Gastroesophageal sphincter (tissue), 4 donors: ENCODE measurements around the gene LORICRIN. TPM values are rescaled to one million over a fixed set of nuclear protein-coding genes. Genes with fewer than 3 reads are reported as not detected.

Experiments
- ATAC-seq: fragments of 150-250 bp; one replicate; pipeline ENCODE4 v1.9.1; 2016; ENCODE audit warnings: mild to moderate bottlenecking, moderate library complexity
- H3K27ac ChIP-seq, 4 donors: fragments of 200-600 bp; sonication (generic) in 3 of 4; 1 replicate in 3 of 4; 2 replicates in 1 of 4; pipeline ENCODE4 v1.5.1; 2016 to 2019
- H3K27me3 ChIP-seq: fragments of 200-600 bp; sonication (generic); one replicate; pipeline ENCODE4 v1.5.1; 2019
- H3K36me3 ChIP-seq, 2 donors: fragments of 200-600 bp; sonication (generic); one replicate each; pipeline ENCODE4 v1.5.1; 2019; ENCODE audit warnings: control low read depth in 1 of 2
- H3K4me1 ChIP-seq, 3 donors: fragments of 200-600 bp; sonication (generic); 1 replicate in 2 of 3; 2 replicates in 1 of 3; pipeline ENCODE4 v1.5.1; 2016 to 2019; ENCODE audit warnings: control low read depth in 2 of 3
- H3K4me3 ChIP-seq, 2 donors: fragments of 200-600 bp; sonication (generic); one replicate each; pipeline ENCODE4 v1.5.1; 2019; ENCODE audit warnings: mild to moderate bottlenecking in 1 of 2, moderate library complexity in 1 of 2
- H3K9me3 ChIP-seq, 3 donors: fragments of 200-600 bp; sonication (generic); one replicate each; pipeline ENCODE4 v1.5.1; 2017 to 2019; ENCODE audit warnings: control low read depth in 2 of 3
- EP300 ChIP-seq: sonication (generic); formaldehyde crosslinking; IDR thresholded peaks from one replicate; pipeline ENCODE4 v1.6.1; 2017; ENCODE audit warnings: antibody characterized with exemption, mild to moderate bottlenecking
- POLR2A ChIP-seq, 2 donors: fragments of 450-650 bp; IDR thresholded peaks; one replicate each; pipeline ENCODE4 v1.6.1; 2017; ENCODE audit warnings: antibody characterized with exemption in 2 of 2, mild to moderate bottlenecking in 2 of 2, moderate library complexity in 1 of 2
- POLR2AphosphoS5 ChIP-seq: sonication (generic); formaldehyde crosslinking; IDR thresholded peaks from one replicate; pipeline ENCODE4 v1.6.1; 2017; ENCODE audit warnings: antibody characterized with exemption
- WGBS, 2 donors: methylation state at CpG; one replicate each; pipeline ENCODE4 v1.1.5; 2018; ENCODE audit warnings: low coverage in 1 of 2; 5-methylcytosine and 5-hydroxymethylcytosine counted together
- total RNA-seq, 4 donors: library from RNA; depleted of rRNA; stranded (reverse); fragments of >200 nt; gene quantifications; one replicate each; pipeline ENCODE4 v1.1.0, GENCODE V29; 2016
- TF ChIP-seq, protein P1 (sequence below), 4 experiments: fragments of 200-600 bp in 2 of 4; fragments of 450-650 bp in 2 of 4; sonication (generic) in 1 of 4; IDR thresholded peaks; one replicate each; pipeline ENCODE4 v1.5.1; 2017 to 2019; ENCODE audit warnings: antibody characterized with exemption in 4 of 4, mild to moderate bottlenecking in 2 of 4, moderate library complexity in 2 of 4

The LORICRIN gene, protein sequence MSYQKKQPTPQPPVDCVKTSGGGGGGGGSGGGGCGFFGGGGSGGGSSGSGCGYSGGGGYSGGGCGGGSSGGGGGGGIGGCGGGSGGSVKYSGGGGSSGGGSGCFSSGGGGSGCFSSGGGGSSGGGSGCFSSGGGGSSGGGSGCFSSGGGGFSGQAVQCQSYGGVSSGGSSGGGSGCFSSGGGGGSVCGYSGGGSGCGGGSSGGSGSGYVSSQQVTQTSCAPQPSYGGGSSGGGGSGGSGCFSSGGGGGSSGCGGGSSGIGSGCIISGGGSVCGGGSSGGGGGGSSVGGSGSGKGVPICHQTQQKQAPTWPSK
- total RNA-seq = not detected

DNA sequence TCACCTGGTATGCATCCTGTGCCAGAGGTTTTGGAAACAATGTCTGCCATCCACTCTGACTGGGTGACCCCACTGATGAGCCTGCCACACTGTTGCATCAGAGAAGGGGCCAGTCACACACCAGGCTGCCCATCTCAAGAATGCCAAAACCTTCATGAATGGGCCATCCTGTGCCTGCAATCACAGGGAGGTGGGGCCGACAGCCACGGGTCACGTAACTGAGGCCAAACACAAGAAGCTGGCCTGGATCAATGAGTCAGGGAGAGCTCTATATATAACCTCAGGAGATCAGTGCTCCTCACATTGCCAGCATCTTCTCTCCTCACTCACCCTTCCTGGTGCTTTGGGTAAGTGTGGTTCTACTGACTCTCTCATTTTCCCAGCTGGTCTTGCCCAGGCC is at the start of gene LORICRIN:
Gene LORICRIN, plus strand, starts transcription at position 301 of the 400 bp plus-strand sequence. CDS start 1,263 bp downstream, outside the sequence.
- no peak for TF ChIP-seq POLR2AphosphoS5
- no peak for TF ChIP-seq EP300
- TF ChIP-seq POLR2A (IDR thresholded peaks at IDR 0.05) = no peak
- TF ChIP-seq, protein P1, sequence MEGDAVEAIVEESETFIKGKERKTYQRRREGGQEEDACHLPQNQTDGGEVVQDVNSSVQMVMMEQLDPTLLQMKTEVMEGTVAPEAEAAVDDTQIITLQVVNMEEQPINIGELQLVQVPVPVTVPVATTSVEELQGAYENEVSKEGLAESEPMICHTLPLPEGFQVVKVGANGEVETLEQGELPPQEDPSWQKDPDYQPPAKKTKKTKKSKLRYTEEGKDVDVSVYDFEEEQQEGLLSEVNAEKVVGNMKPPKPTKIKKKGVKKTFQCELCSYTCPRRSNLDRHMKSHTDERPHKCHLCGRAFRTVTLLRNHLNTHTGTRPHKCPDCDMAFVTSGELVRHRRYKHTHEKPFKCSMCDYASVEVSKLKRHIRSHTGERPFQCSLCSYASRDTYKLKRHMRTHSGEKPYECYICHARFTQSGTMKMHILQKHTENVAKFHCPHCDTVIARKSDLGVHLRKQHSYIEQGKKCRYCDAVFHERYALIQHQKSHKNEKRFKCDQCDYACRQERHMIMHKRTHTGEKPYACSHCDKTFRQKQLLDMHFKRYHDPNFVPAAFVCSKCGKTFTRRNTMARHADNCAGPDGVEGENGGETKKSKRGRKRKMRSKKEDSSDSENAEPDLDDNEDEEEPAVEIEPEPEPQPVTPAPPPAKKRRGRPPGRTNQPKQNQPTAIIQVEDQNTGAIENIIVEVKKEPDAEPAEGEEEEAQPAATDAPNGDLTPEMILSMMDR (IDR thresholded peaks at IDR 0.05) = no peak
- no peak within 1 kb of the TSS for H3K4me3 ChIP-seq
- WGBS, 2 donors = 92% methylated on average over 2 of the region's 3 CpGs; no CpG with 5 or more reads in 1 of the 2 donors

DNA sequence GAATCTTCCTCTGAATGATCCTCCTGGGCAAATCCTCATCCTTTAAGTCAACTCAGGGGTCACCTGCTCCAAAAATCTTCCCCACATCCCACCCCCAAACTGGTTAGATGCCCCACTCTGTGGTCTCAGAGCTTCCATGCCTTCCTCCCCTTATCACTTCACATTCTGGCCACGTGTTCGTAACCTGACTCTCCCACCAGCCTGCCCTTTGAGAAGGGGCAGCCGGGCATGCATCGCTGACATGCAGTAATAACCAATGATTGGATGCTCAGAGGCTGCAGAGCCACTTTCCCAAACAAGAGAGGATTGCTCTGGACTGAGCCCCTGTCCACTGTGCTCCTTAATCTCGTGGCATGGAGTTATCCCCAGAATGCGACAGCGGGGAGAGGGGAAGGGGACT is 49.3 kb upstream of the LORICRIN start:
- TF ChIP-seq EP300 (no peak), POLR2A (IDR thresholded peaks at IDR 0.05) (no peak), POLR2AphosphoS5 (no peak)
- TF ChIP-seq, protein P1 (IDR thresholded peaks at IDR 0.05) = no peak
- Histone ChIP-seq H3K9me3 (no peaks in the 10 kb centered on the region), H3K4me1 (no peaks in the 10 kb centered on the region), H3K4me3 (no peak overlapping the region), H3K27ac (no peak overlapping the region), H3K27me3 (peaks cover 4% of the 10 kb centered on the region), H3K36me3 (no peaks in the 10 kb centered on the region)
- 29 to 67% methylated on average over 4 of the region's 7 CpGs for WGBS, 2 donors
- ATAC-seq = no peak

More for the DNA sequence above, at the start of gene LORICRIN:
- Histone ChIP-seq H3K27me3 (peaks cover 59% of the 10 kb centered on the region), H3K27ac (no peak within 1 kb of the TSS), H3K4me1 (peaks cover 0 to 24% (median 7%) of the 10 kb centered on the region in 3 donors), H3K9me3 (no peaks in the 10 kb centered on the region), H3K36me3 (no peaks in the 10 kb centered on the region)
- ATAC-seq = no peak

DNA sequence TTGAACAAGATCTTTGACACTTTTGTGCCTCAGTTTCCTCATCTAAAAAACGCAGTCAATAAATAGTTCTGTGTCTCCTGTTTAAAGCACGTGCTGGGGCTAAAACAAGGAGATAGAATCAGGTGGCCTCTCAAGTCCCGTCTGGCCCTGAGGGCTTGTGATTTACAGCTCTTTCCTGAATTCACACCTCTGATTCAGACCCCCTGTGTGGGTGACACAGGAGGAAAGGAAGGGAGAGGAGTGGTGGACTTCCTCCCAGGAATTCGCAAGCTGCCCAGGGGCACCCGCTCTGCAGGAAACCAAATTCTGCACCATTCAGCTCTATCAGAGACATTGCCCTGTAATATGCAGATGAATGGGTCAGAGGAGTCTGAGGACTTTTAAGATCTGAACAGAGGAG is 47.3 kb upstream of the LORICRIN start:
- no peaks in the 10 kb centered on the region for H3K9me3 ChIP-seq
- no peaks in the 10 kb centered on the region for H3K4me1 ChIP-seq
- 46 to 100% methylated on average over 1 to 4 of the region's 5 CpGs for WGBS, 2 donors
- no peak overlapping the region for H3K4me3 ChIP-seq
- no peaks in the 10 kb centered on the region for H3K36me3 ChIP-seq
- no peak for ATAC-seq
- H3K27ac ChIP-seq = no peak overlapping the region
- TF ChIP-seq POLR2AphosphoS5 (no peak), POLR2A (IDR thresholded peaks at IDR 0.05) (no peak), EP300 (no peak)
- TF ChIP-seq, protein P1 (IDR thresholded peaks at IDR 0.05) = no peak
- H3K27me3 ChIP-seq = peaks cover 4% of the 10 kb centered on the region

DNA sequence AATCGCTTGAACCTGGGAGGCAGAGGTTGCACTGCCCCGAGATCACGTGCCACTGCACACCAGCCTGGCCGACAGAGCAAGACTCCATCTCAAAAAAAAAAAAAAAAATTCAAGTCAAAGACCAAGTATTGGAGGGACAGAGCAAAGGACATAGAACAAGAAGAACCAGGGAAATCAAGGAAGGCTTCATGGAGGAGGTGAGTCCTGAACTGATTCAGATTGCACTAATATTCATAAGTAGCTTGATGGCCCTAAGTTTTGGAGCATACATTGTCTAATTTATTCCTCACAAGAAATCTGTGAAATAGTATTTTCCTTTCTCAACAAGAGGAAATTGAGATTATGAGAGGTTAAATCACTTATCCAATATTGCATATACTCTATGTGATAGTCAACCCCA is 46.0 kb upstream of the LORICRIN start:
- Histone ChIP-seq H3K4me1 (no peaks in the 10 kb centered on the region), H3K9me3 (no peaks in the 10 kb centered on the region), H3K27ac (no peak overlapping the region), H3K27me3 (no peaks in the 10 kb centered on the region), H3K4me3 (no peak overlapping the region), H3K36me3 (no peaks in the 10 kb centered on the region)
- TF ChIP-seq, protein P1 (IDR thresholded peaks at IDR 0.05) = no peak
- no peak for TF ChIP-seq EP300
- no peak for TF ChIP-seq POLR2A (IDR thresholded peaks at IDR 0.05)
- TF ChIP-seq POLR2AphosphoS5 = no peak
- no peak for ATAC-seq
- 100% methylated on average over 3 of the region's 4 CpGs; no CpG with 5 or more reads in 1 of the 2 donors for WGBS, 2 donors

DNA sequence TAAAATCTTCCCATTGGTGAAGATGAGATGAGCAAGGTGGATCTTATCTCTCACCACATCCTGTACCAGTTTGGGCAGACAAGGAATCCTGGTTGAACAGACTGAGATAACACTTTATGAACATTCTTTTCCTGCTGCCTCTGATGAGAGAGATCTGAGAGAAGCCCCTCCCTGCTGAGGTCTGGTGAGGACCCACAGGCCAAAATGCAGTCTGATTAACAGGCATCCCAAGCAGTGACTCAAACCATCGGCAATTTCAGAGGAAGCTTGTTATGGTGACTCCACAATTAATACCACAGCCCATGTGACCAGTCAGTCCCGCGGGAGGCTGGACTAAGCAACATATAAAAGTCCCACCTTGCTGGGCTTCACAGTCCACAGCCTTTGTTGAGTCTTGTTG is 42.3 kb upstream of the LORICRIN start, which contains the start of gene PRR9:
Gene PRR9, plus strand, starts transcription at position 373 of the 400 bp plus-strand sequence. CDS start 561 bp downstream, outside the sequence.
- Histone ChIP-seq H3K4me3 (no peak within 1 kb of the TSS), H3K9me3 (no peaks in the 10 kb centered on the region), H3K27ac (no peak within 1 kb of the TSS), H3K27me3 (no peaks in the 10 kb centered on the region), H3K36me3 (no peaks in the 10 kb centered on the region), H3K4me1 (no peaks in the 10 kb centered on the region)
- TF ChIP-seq, protein P1 (IDR thresholded peaks at IDR 0.05) = no peak
- 80 to 100% methylated on average over 1 of the region's 3 CpGs for WGBS, 2 donors
- ATAC-seq = no peak
